ENCODE results near the gene CR1L.

Gene CR1L

DNA sequence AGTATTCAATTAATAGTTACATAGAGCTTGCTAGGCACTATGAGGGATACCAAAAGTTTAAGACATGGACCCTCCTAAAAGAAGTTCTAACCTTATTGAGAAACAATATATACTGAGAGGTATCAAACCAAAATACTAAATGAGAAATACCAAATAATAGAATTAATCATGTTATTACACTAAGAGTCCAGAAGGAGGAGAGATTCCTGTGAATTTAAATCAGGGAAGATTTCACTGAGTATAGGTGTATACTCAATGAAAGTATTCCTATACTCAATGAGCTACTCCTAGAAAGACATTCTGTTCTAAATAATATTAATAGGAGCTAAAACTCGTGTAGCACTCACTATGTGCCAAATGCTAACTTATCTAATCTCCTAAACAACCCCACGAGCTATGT, 9.4 kb downstream of the CR1L start:
- no peak overlapping the region for H3K4me3 ChIP-seq (ENCODE audit: low read depth, low read length)
- no peaks in the 10 kb centered on the region for H3K9me3 ChIP-seq (ENCODE audit: control insufficient read depth, insufficient read depth, low read depth, low read length)
- ChIA-PET POLR2A (no interaction called here), CTCF (interaction anchor here (0.6 to 1.4 kb wide), 6 partner anchors 19 to 1081 kb away, joined by 3 to 10 read pairs (median 4); no protein-coding TSS in a partner anchor)
- no peaks in the 10 kb centered on the region for H3K36me3 ChIP-seq (ENCODE audit: control insufficient read depth in 2 of 2, insufficient read depth in 1 of 2, low read length in 2 of 2)
- H3K4me1 ChIP-seq (ENCODE audit: control insufficient read depth, insufficient read depth, low read length): no peaks in the 10 kb centered on the region
- H3K27ac ChIP-seq (ENCODE audit: extremely low read depth, low read depth, low read length): no peak overlapping the region
- TF ChIP-seq, protein P1, sequence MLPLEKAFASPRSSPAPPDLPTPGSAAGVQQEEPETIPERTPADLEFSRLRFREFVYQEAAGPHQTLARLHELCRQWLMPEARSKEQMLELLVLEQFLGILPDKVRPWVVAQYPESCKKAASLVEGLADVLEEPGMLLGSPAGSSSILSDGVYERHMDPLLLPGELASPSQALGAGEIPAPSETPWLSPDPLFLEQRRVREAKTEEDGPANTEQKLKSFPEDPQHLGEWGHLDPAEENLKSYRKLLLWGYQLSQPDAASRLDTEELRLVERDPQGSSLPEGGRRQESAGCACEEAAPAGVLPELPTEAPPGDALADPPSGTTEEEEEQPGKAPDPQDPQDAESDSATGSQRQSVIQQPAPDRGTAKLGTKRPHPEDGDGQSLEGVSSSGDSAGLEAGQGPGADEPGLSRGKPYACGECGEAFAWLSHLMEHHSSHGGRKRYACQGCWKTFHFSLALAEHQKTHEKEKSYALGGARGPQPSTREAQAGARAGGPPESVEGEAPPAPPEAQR (tag by site-specific recombination; IDR thresholded peaks at IDR 0.05): no peak
- TF ChIP-seq ZNF530 (tag by site-specific recombination; IDR thresholded peaks at IDR 0.05; ENCODE audit: low read depth): no peak
- TF ChIP-seq, protein P2, sequence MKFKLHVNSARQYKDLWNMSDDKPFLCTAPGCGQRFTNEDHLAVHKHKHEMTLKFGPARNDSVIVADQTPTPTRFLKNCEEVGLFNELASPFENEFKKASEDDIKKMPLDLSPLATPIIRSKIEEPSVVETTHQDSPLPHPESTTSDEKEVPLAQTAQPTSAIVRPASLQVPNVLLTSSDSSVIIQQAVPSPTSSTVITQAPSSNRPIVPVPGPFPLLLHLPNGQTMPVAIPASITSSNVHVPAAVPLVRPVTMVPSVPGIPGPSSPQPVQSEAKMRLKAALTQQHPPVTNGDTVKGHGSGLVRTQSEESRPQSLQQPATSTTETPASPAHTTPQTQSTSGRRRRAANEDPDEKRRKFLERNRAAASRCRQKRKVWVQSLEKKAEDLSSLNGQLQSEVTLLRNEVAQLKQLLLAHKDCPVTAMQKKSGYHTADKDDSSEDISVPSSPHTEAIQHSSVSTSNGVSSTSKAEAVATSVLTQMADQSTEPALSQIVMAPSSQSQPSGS (tag by site-specific recombination; IDR thresholded peaks at IDR 0.05; ENCODE audit: low read depth): no peak
- no peak for TF ChIP-seq ZNF24 (tag by site-specific recombination; IDR thresholded peaks at IDR 0.05)
- TF ChIP-seq, protein P3, sequence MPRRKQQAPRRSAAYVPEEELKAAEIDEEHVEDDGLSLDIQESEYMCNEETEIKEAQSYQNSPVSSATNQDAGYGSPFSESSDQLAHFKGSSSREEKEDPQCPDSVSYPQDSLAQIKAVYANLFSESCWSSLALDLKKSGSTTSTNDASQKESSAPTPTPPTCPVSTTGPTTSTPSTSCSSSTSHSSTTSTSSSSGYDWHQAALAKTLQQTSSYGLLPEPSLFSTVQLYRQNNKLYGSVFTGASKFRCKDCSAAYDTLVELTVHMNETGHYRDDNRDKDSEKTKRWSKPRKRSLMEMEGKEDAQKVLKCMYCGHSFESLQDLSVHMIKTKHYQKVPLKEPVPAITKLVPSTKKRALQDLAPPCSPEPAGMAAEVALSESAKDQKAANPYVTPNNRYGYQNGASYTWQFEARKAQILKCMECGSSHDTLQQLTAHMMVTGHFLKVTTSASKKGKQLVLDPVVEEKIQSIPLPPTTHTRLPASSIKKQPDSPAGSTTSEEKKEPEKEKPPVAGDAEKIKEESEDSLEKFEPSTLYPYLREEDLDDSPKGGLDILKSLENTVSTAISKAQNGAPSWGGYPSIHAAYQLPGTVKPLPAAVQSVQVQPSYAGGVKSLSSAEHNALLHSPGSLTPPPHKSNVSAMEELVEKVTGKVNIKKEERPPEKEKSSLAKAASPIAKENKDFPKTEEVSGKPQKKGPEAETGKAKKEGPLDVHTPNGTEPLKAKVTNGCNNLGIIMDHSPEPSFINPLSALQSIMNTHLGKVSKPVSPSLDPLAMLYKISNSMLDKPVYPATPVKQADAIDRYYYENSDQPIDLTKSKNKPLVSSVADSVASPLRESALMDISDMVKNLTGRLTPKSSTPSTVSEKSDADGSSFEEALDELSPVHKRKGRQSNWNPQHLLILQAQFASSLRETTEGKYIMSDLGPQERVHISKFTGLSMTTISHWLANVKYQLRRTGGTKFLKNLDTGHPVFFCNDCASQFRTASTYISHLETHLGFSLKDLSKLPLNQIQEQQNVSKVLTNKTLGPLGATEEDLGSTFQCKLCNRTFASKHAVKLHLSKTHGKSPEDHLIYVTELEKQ (tag by site-specific recombination; IDR thresholded peaks at IDR 0.05; ENCODE audit: borderline replicate concordance): no peak
- no peak for TF ChIP-seq ZNF585B (tag by site-specific recombination; IDR thresholded peaks at IDR 0.05)
- no peak for TF ChIP-seq WT1 (tag by site-specific recombination; IDR thresholded peaks at IDR 0.05)
- no peak for TF ChIP-seq ZNF473 (tag by site-specific recombination; IDR thresholded peaks at IDR 0.05)
- no peak for TF ChIP-seq ZNF311 (tag by site-specific recombination; IDR thresholded peaks at IDR 0.05; ENCODE audit: borderline replicate concordance)
- TF ChIP-seq ZNF521 (tag by site-specific recombination; IDR thresholded peaks at IDR 0.05): no peak
- TF ChIP-seq MZF1 (tag by site-specific recombination; IDR thresholded peaks at IDR 0.05; ENCODE audit: borderline replicate concordance): no peak
- TF ChIP-seq TCF7L2 (IDR thresholded peaks at IDR 0.05; ENCODE audit: borderline replicate concordance, low read depth, low read length): no peak
- no peak for TF ChIP-seq ZNF623 (tag by site-specific recombination; IDR thresholded peaks at IDR 0.05)
- TF ChIP-seq ZNF561 (tag by site-specific recombination; IDR thresholded peaks at IDR 0.05; ENCODE audit: borderline replicate concordance): no peak
- TF ChIP-seq, protein P4, sequence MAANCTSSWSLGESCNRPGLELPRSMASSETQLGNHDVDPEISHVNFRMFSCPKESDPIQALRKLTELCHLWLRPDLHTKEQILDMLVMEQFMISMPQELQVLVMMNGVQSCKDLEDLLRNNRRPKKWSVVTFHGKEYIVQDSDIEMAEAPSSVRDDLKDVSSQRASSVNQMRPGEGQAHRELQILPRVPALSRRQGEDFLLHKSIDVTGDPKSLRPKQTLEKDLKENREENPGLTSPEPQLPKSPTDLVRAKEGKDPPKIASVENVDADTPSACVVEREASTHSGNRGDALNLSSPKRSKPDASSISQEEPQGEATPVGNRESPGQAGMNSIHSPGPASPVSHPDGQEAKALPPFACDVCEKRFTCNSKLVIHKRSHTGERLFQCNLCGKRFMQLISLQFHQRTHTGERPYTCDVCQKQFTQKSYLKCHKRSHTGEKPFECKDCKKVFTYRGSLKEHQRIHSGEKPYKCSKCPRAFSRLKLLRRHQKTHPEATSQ (tag by site-specific recombination; IDR thresholded peaks at IDR 0.05): no peak
- TF ChIP-seq, protein P5, sequence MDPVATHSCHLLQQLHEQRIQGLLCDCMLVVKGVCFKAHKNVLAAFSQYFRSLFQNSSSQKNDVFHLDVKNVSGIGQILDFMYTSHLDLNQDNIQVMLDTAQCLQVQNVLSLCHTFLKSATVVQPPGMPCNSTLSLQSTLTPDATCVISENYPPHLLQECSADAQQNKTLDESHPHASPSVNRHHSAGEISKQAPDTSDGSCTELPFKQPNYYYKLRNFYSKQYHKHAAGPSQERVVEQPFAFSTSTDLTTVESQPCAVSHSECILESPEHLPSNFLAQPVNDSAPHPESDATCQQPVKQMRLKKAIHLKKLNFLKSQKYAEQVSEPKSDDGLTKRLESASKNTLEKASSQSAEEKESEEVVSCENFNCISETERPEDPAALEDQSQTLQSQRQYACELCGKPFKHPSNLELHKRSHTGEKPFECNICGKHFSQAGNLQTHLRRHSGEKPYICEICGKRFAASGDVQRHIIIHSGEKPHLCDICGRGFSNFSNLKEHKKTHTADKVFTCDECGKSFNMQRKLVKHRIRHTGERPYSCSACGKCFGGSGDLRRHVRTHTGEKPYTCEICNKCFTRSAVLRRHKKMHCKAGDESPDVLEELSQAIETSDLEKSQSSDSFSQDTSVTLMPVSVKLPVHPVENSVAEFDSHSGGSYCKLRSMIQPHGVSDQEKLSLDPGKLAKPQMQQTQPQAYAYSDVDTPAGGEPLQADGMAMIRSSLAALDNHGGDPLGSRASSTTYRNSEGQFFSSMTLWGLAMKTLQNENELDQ (tag by site-specific recombination; IDR thresholded peaks at IDR 0.05; ENCODE audit: low read depth): no peak
- no peak for TF ChIP-seq ZNF426 (tag by site-specific recombination; IDR thresholded peaks at IDR 0.05)
